Esophagus (tissue), 2 donors: ENCODE results near the gene MUC6. TPM values are rescaled to one million over a fixed set of nuclear protein-coding genes. Genes with fewer than 3 reads are reported as not detected.

Source experiments
- H3K27ac ChIP-seq, 2 donors: one replicate each; pipeline ENCODE4 v1.5.1; 2013; ENCODE audit warnings: low read depth in 2 of 2, mild to moderate bottlenecking in 2 of 2, inconsistent platforms in 1 of 2, low read length in 1 of 2, moderate library complexity in 1 of 2
- H3K27me3 ChIP-seq, 2 donors: one replicate each; pipeline ENCODE4 v1.6.1; 2013; ENCODE audit warnings: low read length in 2 of 2, control low read depth in 1 of 2, mild to moderate bottlenecking in 1 of 2; ENCODE audit not compliant: insufficient read depth in 2 of 2, control insufficient read depth in 1 of 2
- H3K36me3 ChIP-seq, 2 donors: one replicate each; pipeline ENCODE4 v1.6.1; 2013; ENCODE audit warnings: low read length in 1 of 2; ENCODE audit not compliant: control insufficient read depth in 2 of 2, insufficient read depth in 2 of 2
- H3K4me1 ChIP-seq, 2 donors: one replicate each; pipeline ENCODE4 v1.6.1; 2013; ENCODE audit warnings: low read length in 1 of 2; ENCODE audit not compliant: control insufficient read depth in 2 of 2, insufficient read depth in 2 of 2
- H3K4me3 ChIP-seq, 2 donors: one replicate each; pipeline ENCODE4 v1.5.1; 2013; ENCODE audit warnings: low read length in 2 of 2, mild to moderate bottlenecking in 2 of 2, low read depth in 1 of 2, moderate library complexity in 1 of 2
- H3K9me3 ChIP-seq, 2 donors: one replicate each; pipeline ENCODE4 v1.6.1; 2013; ENCODE audit warnings: mild to moderate bottlenecking in 2 of 2, low read depth in 1 of 2, low read length in 1 of 2, moderate library complexity in 1 of 2; ENCODE audit not compliant: control insufficient read depth in 2 of 2, insufficient read depth in 1 of 2
- WGBS, 2 donors: extraction: QIAGEN DNeasy Blood & Tissue Kit; methylation state at CpG; one replicate each; pipeline ENCODE4 v1.1.7; 2013; 5-methylcytosine and 5-hydroxymethylcytosine counted together
- polyA plus RNA-seq, 2 donors: library from polyadenylated mRNA; stranded (reverse); fragments of 200-250 nt; gene quantifications; one replicate each; pipeline ENCODE4 v1.2.3, GENCODE V29; 2013
- donor health status: healthy with polysubstance abuse.
- donor health status: Bipolar disorder and iron deficiency.

MUC6 gene
- polyA plus RNA-seq, 2 donors: 0.26 to 0.46 TPM

DNA sequence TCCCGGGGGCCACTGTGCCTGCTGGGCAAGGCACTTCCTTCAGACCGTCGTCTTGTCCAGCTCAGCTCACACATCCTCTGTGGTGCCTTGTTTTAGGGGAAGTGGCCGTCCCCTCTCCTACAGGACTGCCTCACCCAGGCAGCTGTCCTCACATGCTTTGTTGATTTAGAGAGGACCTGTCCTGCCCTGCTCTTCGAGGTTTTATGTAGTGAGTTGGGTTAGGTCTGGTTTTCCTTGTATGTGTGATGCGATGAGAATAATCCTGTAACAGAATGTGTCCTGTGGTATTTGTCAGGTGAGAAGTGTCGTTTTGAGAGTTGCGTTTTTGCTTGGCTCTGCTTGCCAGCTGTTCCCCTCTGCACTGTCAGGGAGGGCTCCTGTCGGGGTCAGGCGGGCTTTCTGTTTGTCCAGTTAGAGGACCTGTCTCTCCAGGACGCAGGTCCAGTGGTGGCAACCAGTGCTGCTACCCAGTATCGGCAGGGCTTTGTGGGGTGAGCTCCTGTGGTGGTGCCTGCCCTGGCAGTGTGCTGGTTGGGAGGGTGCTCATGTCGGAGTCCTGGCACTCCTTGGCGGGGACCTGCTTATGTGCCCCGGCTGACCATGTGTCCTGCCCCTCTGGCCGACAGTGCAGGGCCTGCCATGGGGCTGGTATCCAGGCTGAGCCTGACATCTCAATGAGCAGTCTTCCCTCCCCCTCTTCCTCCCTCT lies 41.3 kb downstream of the MUC6 start:
- Histone ChIP-seq H3K4me3 (no peak overlapping the region), H3K4me1 (peaks cover 0 to 9% of the 10 kb centered on the region in 2 donors), H3K9me3 (no peaks in the 10 kb centered on the region), H3K27ac (peak overlapping the region in 1 of 2 donors; percentile 27), H3K27me3 (no peaks in the 10 kb centered on the region), H3K36me3 (peaks cover 17 to 57% of the 10 kb centered on the region in 2 donors)
- WGBS, 2 donors: 80 to 83% methylated on average over 16 of the region's 16 CpGs

- no peaks in the 10 kb centered on the region for H3K27me3 ChIP-seq
- no peak overlapping the region for H3K27ac ChIP-seq
- peaks cover 15 to 65% of the 10 kb centered on the region in 2 donors for H3K36me3 ChIP-seq
- 94 to 95% methylated on average over 35 of the region's 35 CpGs for WGBS, 2 donors
- peaks cover 0 to 9% of the 10 kb centered on the region in 2 donors for H3K4me1 ChIP-seq
- H3K9me3 ChIP-seq: no peaks in the 10 kb centered on the region
- no peak overlapping the region for H3K4me3 ChIP-seq
These were observed 42.8 kb downstream of the MUC6 start for GRCh38 chr11:993632-994167.

DNA sequence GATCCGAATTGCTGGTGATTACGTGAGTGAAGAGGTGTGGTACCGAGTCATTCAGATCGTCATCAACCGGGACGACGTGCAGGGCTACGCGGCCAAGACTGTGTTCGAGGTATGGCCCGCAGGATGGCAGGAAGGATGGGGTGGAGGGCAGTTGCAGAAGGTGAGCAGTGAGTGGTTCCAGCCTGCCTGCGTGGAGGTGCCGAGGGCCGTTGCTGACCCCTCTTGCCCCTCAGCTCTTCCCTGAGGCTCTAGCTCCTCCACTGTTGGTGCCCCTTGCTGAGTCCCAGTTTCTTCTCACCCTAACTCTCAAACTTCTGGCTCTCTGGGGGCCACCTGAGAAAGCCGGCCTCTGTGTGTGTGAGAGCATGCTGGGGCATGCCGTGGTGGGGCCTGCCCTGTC lies 43.9 kb downstream of the MUC6 start:
- no peaks in the 10 kb centered on the region for H3K9me3 ChIP-seq
- H3K4me1 ChIP-seq: peaks cover 0 to 9% of the 10 kb centered on the region in 2 donors
- no peaks in the 10 kb centered on the region for H3K27me3 ChIP-seq
- peaks cover 20 to 74% of the 10 kb centered on the region in 2 donors for H3K36me3 ChIP-seq
- 89 to 91% methylated on average over 16 of the region's 16 CpGs for WGBS, 2 donors
- H3K4me3 ChIP-seq: no peak overlapping the region
- no peak overlapping the region for H3K27ac ChIP-seq

DNA sequence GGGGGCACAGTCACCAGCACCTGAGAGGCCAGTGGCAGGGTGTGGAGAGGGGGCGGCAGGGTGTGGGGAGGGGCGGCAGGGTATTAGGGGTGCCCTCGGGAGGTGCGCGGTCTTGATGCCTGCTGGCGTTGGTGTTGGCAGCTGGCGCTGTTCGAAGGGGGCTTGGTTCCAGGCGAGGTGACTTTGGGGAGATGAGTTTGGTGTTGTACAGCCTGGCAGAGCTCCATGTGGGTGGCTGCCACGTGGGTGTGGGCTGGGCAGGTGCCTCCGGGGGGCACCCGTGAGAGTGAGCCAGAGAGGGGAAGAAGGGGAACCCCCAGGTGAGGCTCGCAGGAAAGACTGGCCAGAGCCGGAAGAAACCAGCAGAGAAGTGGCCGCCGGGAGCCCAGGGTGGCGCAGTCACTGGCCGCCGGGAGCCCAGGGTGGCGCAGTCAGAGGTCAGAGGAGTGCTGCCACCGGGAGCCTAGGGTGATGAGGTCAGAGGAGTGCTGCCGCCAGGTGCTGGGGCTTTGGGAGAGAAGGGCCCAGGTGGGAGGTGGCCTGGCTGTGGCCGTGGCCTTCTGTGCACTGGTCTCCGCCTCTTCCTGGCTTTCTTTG lies 44.7 kb downstream of the MUC6 start:
- Histone ChIP-seq H3K36me3 (peaks cover 20 to 76% of the 10 kb centered on the region in 2 donors), H3K4me1 (peaks cover 0 to 12% of the 10 kb centered on the region in 2 donors), H3K9me3 (no peaks in the 10 kb centered on the region), H3K27ac (no peak overlapping the region), H3K27me3 (no peaks in the 10 kb centered on the region), H3K4me3 (no peak overlapping the region)
- 69 to 73% methylated on average over 23 to 24 of the region's 24 CpGs for WGBS, 2 donors

GRCh38 chr11:991034-991433 lies 45.5 kb downstream of the MUC6 start:
- Histone ChIP-seq H3K9me3 (no peaks in the 10 kb centered on the region), H3K27ac (no peak overlapping the region), H3K4me3 (no peak overlapping the region), H3K27me3 (no peaks in the 10 kb centered on the region), H3K36me3 (peaks cover 20 to 74% of the 10 kb centered on the region in 2 donors), H3K4me1 (peaks cover 0 to 18% of the 10 kb centered on the region in 2 donors)
- 78 to 88% methylated on average over 12 of the region's 12 CpGs for WGBS, 2 donors

GRCh38 chr11:990101-990500 lies 46.4 kb downstream of the MUC6 start:
- H3K36me3 ChIP-seq: peaks cover 20 to 79% of the 10 kb centered on the region in 2 donors
- no peaks in the 10 kb centered on the region for H3K9me3 ChIP-seq
- whole genome bisulfite sequencing, 2 donors: 90 to 91% methylated on average over 10 of the region's 10 CpGs
- no peaks in the 10 kb centered on the region for H3K27me3 ChIP-seq
- H3K4me1 ChIP-seq: peaks cover 2 to 20% of the 10 kb centered on the region in 2 donors
- no peak overlapping the region for H3K4me3 ChIP-seq
- H3K27ac ChIP-seq: no peak overlapping the region

DNA sequence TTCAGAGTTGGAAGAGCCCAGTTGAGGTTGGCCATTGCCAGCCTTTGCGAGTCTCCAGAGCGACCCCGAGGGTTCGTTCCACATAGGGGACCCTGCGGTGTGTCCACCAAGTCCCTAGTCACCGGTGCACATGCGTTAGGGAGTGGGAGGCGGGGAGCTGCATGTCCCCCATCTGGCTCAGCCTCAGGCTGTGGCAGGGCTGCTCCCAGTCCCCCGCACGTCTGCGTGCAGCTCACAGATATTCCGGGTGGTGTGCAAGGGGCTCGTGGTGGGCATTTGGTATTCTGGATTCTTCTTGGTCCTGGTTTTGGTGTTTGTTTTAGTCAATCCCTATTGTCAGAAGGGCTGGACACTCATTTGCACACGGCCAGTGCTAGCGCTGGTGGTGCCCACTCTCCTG lies 48.8 kb downstream of the MUC6 start:
- peaks cover 11 to 61% of the 10 kb centered on the region in 2 donors for H3K36me3 ChIP-seq
- no peak overlapping the region for H3K27ac ChIP-seq
- WGBS, 2 donors: 96% methylated on average over 15 of the region's 15 CpGs

GRCh38 chr11:986952-987305 lies 49.6 kb downstream of the MUC6 start:
- H3K27me3 ChIP-seq: no peaks in the 10 kb centered on the region
- 95 to 96% methylated on average over 9 of the region's 9 CpGs for WGBS, 2 donors
- no peaks in the 10 kb centered on the region for H3K9me3 ChIP-seq
- H3K4me1 ChIP-seq: peaks cover 2 to 14% of the 10 kb centered on the region in 2 donors
- H3K4me3 ChIP-seq: no peak overlapping the region
- peaks cover 9 to 54% of the 10 kb centered on the region in 2 donors for H3K36me3 ChIP-seq
- H3K27ac ChIP-seq: no peak overlapping the region

More for the DNA sequence above, 48.8 kb downstream of the MUC6 start:
- H3K27me3 ChIP-seq: no peaks in the 10 kb centered on the region
- peaks cover 2 to 17% of the 10 kb centered on the region in 2 donors for H3K4me1 ChIP-seq
- H3K9me3 ChIP-seq: no peaks in the 10 kb centered on the region
- H3K4me3 ChIP-seq: no peak overlapping the region

GRCh38 chr11:986270-986951 lies 50.1 kb downstream of the MUC6 start:
- 67 to 70% methylated on average over 28 of the region's 28 CpGs for WGBS, 2 donors
- no peaks in the 10 kb centered on the region for H3K27me3 ChIP-seq
- peak overlapping the region in 1 of 2 donors; percentile 16 for H3K27ac ChIP-seq
- no peak overlapping the region for H3K4me3 ChIP-seq
- H3K9me3 ChIP-seq: no peaks in the 10 kb centered on the region
- peaks cover 9 to 57% of the 10 kb centered on the region in 2 donors for H3K36me3 ChIP-seq
- peaks cover 2 to 14% of the 10 kb centered on the region in 2 donors for H3K4me1 ChIP-seq
